HTERT RPE-1 (cell line): ENCODE data around the gene TDRD10.

Source experiments
- in situ Hi-C: fragments of 300-500 bp; cut with MboI; formaldehyde crosslinking; loops from 4 replicates; pipeline ENCODE4 v1.14.3; 2020; ENCODE audit warnings: low sequenced_read_pairs

Gene TDRD10

DNA sequence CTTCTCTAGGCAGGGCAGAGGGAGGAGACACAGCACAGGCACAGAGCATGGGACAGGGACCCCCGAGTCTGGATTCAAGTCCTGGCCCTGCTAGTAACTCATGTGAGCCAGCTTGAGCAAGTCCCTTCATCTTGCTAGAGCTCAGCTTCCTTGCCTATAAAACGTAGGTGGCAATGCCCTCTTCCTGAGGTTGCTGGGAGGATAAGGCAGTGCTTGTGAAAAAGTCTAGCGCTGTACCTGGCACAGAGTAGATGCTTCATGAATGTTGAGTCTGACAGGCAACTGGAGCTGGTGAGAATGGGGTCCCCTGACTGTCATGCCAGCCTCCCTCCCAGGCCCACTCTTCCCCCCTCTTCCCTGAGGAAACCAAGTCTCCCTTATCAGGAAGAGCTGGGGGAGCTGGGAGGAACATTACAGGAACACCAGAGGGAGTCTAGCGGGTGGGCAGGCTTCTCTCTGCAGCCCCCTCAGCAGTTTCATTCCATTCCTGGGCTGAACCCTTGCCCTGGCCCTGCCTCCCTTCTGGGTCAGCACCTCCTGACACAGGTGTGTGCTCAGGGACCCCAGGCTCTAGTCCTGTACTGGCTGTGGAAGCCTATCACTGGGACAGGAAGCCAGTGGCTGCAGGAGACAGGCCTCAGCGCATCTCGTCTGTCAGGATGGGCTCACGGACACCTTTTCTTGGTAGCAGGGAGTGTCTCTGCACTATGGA, 75.5 kb downstream of the TDRD10 start:
- in situ Hi-C loops: no loop called here

DNA sequence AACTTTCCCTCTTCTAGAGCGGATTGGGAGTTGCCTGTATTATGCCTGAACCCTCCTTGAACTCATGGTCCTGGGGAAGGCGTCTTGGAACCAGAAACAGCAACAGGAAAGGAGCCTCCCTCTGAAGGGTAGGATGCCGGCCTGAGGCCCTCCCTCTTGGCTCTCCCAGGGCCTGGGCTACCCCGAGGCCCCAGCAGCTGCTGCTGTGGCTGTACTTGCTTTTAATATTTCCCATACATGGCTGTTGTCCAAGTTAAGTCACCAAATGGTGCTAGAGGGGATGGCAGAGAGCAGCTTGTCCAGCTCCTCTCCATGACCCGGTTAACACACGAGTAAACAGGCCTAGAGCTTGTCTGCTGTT, 76.0 kb downstream of the TDRD10 start:
- in situ Hi-C loops: no loop called here

DNA sequence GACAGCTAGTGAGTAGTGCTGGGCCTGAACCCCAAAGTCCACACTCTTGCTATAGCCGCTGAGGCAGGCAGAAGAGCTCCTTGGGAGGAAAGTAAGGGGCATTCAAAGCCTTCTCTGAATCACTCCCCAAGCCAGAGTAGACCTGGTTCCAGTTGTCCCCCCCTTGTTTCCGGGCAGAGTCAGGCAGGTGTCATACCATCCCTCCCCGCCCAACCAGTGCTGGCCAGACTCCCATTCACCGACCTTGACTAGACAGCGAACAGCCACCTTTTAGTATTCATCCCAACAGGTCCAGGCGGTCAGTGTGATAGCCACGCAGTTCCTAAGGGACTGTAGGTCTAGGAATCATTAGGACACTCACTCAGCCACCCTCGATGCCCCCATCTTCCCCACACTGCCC, 77.4 kb downstream of the TDRD10 start:
- in situ Hi-C loops: no loop called here

DNA sequence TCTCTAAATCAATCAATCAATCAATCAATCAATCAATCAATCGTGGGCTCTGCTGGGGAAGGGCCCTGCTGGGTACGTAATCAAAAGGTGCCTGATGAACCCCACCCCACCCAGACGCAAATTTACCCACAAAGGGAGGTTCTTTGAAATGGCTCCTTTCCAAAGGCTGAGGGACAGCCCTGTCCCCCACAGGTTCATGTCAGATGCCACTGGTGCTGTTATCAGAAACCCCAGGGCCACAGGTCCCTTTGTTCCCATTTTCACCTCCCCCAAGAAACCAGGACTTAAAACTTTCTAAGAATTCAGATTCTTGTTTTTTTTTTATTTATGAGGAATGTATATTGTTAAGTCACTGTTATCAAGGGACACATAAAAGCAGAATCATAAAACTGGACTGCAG, 79.7 kb downstream of the TDRD10 start:
- in situ Hi-C loops: no loop called here

DNA sequence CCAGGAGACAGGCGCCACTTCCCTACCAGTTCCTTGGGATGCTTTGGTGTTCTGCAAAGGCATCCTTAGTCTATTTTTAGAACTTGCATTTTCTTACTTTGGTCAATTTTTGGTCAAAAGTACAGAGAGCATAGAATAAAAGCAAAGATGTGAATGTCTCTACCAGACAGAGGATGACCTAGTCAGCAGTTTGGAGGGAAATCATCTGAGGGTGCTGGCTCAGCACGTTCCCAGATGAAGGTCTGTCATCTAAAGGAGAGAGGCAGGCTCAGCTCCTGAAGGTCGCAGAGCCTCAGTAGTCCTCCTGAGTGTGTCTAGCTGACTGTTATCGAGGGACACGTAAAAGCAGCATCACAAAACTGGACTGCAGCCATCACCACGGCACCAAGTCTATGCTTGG, 80.9 kb downstream of the TDRD10 start:
- in situ Hi-C loops: no loop called here

DNA sequence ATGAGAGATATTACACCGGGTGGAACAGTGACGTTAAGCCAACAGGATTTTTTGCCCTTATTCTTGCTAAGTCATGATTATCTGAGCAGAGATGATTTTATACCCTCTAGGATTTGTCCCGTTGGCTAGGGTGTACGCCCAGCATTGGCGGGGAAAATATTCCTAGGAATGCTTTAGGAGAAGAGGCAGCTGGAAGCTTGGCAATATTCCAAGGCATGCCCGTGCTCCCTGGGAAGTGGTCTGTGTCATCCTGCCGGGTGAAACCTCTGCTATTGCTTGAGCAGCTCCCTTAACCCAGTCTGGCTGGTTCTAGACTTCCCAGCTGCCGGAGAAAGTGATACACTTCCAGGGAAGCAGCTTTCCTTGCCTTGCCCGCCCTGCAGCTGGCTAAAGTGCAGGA, 81.8 kb downstream of the TDRD10 start:
- in situ Hi-C loops: no loop called here

DNA sequence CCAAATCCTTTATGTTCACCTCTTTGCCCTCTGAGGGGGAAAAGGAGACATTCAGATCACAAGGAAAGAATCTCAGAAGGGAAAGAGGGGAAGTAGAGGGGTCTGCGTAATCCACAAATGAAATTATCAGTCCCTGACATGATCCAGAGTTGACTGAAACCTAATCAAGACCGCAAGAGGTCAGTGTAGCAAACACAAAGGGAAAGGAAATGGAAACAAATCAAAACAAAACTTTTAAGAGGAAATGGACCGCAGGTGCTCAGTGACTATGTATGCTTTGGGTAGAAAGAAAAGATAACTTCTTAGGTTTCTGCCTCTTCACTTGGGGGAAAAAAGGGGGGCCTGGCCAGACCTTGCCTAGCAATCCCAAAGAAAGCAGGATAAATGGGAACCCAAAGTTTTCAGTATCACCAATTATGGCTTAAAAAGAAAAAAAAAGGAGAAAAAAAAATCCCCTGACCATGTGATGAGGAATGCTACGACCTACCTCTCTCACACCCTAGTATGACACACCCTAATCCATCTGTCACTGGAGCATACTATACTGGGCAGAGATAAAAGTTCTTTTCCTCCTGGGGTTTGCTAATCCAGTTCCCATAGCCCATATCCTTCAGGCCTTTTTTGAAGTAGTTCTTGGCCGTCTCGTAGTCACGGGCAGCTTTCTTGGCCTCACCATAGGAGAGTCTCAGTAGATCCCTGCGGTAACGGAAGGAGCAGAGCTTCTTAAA, 82.4 kb downstream of the TDRD10 start:
- in situ Hi-C loops: no loop called here

DNA sequence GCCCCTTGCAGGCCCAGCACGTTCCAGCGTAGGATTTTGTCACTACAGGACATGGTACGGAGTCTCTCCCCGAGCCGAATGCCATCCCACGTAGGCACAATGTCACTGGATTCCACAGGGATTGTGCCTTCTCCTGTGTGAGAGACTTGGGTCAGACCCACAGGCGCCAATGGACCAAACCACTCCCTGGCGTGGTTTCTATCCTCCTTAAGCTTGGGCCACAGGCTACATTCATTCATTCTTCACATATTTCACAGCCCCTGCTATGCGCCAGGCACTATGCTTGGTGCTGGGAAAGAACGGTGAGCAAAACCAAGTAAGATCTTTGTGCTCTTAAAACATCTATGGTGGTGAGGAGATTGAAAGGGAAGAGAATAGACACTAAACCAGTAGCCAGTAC, 84.2 kb downstream of the TDRD10 start:
- in situ Hi-C loops: no loop called here

DNA sequence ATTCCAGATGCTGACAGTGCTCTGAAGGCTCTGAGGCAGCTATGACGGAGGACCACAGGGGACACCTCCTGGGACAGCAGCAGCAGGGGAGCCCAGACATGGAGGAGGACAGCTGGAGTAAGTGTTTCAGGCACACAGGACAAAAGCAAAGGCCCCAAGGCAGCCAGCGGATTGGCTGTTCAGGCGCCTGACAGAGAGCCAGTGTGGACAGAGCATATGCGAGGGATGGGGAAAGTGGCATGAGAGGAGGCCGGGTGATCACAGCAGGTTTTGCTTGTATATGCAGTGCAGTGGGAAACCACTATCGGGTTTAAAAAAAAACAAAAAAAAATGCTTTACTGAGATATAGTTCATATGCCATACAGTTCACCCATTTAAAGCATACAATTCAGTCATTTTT, 84.6 kb downstream of the TDRD10 start:
- in situ Hi-C loops: no loop called here

DNA sequence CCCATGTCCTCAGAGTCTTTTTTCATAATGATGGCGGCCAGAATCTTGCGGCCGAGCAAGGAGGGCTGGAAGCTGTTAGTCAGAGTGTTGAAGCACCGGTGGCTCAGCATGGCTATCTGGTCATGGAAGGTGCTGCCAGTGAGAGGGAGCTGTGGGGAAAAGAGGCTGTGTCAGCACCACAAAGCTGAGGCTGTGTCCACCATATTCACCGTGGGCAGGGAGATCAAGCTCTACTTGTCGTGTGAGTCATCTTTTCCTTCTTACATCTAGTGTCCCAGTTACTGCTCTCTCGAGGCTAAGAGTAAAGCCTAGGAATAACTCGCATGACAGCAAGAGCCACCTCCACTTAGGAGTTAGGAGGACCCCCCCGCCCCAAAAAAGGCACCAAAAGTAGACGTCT, 87.8 kb downstream of the TDRD10 start:
- in situ Hi-C loops: no loop called here

DNA sequence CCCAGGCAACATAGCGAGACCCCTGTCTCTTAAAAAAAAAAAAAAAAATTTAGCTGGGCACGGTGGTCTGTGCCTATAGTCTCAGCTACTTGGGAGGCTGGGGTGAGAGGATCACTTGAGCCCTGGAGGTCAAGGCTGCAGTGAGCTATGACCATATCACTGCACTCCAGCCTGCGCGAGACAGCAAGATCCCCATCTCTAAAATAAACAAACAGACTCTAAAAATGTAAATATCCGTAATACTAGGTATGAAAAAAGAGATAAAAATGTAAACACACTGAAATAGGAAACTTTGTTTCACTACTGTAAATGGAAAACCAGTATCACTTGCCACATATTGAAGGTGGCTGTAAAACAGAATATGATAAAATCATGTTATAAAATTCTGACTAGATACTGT, 88.7 kb downstream of the TDRD10 start:
- in situ Hi-C loops: no loop called here

DNA sequence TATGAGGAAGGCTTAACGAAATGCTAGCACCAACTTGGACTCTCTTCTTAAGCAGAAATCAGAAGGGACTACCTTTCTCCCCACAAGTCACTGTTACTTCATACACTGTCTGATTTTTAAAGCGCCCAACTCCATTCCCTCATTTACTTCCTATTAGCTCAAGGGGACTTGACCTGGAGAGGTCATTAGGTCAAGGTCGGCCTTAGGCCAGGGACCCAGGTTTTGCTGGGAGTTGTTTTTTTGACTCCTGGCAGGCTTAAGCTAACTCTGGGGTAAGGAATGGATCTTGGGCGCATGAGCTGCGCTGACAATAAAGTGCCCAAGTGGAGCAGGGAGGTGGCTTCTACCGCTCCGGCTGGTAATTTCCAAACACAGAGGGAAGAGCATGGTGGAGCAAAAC, 89.2 kb downstream of the TDRD10 start:
- in situ Hi-C loops: no loop called here

DNA sequence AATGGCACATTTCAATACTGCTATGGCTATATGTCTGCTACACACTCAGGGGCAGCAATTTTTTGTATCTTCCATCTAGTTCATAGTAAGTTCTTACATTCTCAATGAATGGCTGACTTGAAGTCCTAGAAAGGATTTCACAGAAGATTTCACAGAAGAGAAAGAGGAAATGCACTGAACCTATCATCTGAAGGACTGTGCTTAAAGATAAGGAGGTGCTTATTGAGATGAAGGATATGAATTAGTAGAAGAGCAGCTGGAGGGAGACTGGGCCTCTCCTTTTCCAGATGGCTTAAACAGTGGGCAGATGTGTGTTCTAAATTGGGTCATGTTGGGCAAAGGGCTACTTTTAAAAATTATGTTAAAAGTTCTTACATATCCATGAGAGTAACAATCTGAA, 91.4 kb downstream of the TDRD10 start:
- in situ Hi-C loops: no loop called here

DNA sequence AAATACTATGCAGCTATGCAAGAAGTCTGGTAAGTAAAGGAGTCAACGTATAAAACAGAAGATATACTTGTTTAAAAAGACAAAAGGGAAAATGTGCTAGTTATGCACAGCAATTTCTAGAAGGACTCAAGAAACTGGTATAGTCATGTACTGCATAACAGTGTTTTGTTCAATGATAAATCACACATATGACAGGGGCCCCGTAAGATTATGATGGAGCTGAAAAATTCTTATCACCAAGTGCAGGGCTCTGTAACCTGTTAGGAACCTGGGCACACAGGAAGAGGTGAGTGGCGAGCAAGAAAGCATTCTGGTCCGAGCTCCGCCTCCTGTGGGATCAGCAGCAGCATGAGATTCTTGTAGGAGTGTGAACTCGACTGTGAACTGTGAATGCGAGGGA, 92.8 kb downstream of the TDRD10 start:
- in situ Hi-C loops: no loop called here

DNA sequence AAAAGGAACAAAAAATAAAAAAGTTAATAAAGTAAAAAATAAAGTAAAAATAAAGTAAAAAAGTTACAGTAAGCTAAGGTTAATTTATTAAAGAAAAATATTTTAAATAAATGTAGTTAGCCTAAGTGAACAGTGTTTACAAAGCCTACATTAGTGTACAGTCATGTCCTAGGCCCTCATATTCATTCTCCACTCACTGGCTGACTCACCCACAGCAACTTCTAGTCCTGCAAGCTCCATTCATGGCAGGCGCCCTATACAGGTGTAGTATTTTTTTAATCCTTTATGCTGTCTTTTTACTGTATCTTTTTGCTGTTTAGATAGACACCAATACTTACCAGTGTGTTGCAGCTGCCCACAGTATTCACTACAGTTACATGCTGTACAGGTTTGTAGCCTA, 93.6 kb downstream of the TDRD10 start:
- in situ Hi-C loops: no loop called here
